CD4-positive, CD25-positive, alpha-beta regulatory T cell (primary cell): ENCODE data around the gene BCAT1. TPM values are rescaled to one million over a fixed set of nuclear protein-coding genes. Genes with fewer than 3 reads are reported as not detected.

Experiments used
- polyA plus RNA-seq, 4 donors: library from polyadenylated mRNA; unstranded; fragments of 300-500 nt; fragmentation: Illumina TruSeq; gene quantifications; one replicate each; pipeline ENCODE4 v1.2.3, GENCODE V29; 2021
- total RNA-seq: library from RNA; stranded (reverse); gene quantifications from one replicate; pipeline ENCODE4 v1.2.3, GENCODE V29; 2022

Gene BCAT1
- total and polyA plus RNA-seq, 5 donors from 2014 or later = 0.07 to 3.0 (median 0.75) TPM

Other genes starting within 250 kb of the BCAT1 start
- 0.25 TPM for gene DNAI7, start 246.1 kb upstream of the BCAT1 start, total RNA-seq
- gene DNAI7, start 246.1 kb upstream of the BCAT1 start, polyA plus RNA-seq = under 1 TPM in 1 of 4 donors, not detected in 3; 0.07 TPM
- gene ETFRF1, start 246.1 kb upstream of the BCAT1 start, total RNA-seq = 18.0 TPM
- gene ETFRF1, start 246.1 kb upstream of the BCAT1 start, polyA plus RNA-seq = 10 to 100 TPM; 22.8 to 32.8 (median 28.7) TPM